H1 (cell line): ENCODE measurements around the gene FGF1. TPM values are rescaled to one million over a fixed set of nuclear protein-coding genes. Genes with fewer than 3 reads are reported as not detected.

ENCODE experiments used
- CTCF ChIA-PET: fragments of 300-600 bp; sonication (Branson Sonifier 250); formaldehyde crosslinking; loops from one replicate; lab custom pipeline; 2021; ENCODE audit not compliant: partially characterized antibody; lab: Charles Lee
- POLR2A ChIA-PET: fragments of 300-600 bp; sonication (Branson Sonifier 250); formaldehyde crosslinking; loops from one replicate; lab custom pipeline; 2021; ENCODE audit warnings: inconsistent platforms; ENCODE audit not compliant: partially characterized antibody; lab: Charles Lee
- DNase-seq, 2 experiments: peaks; one replicate each; pipeline versions ENCODE4 v3.0.0 to v3.0.0-alpha.2; 2010 to 2022; ENCODE audit warnings: low spot score in 2 of 2, low read depth in 1 of 2, mixed read lengths in 1 of 2
- FAIRE-seq: peaks from 2 replicates; lab custom pipeline; 2011; peaks lifted over from hg19 to GRCh38; lab: Jason Lieb, UNC
- H2AFZ ChIP-seq: 2 replicates; pipeline ENCODE4 v1.8.1; 2012; ENCODE audit warnings: low read length, inconsistent platforms
- H2AK5ac ChIP-seq: 2 replicates; pipeline ENCODE4 v1.6.1; 2013; ENCODE audit warnings: low read depth, low read length
- H2BK120ac ChIP-seq: replicated peaks from 2 replicates; pipeline ENCODE3; 2013; ENCODE audit warnings: low read depth, low read length, inconsistent platforms
- H2BK12ac ChIP-seq: 2 replicates; pipeline ENCODE4 v1.6.1; 2013; ENCODE audit warnings: low read depth, low read length
- H2BK15ac ChIP-seq: 2 replicates; pipeline ENCODE4 v1.6.1; 2013; ENCODE audit warnings: low read length
- H2BK20ac ChIP-seq: 2 replicates; pipeline ENCODE4 v1.6.1; 2013; ENCODE audit warnings: low read length
- H2BK5ac ChIP-seq: 2 replicates; pipeline ENCODE4 v1.6.1; 2013; ENCODE audit warnings: low read depth, low read length
- H3K14ac ChIP-seq: 2 replicates; pipeline ENCODE4 v1.6.1; 2013; ENCODE audit warnings: inconsistent platforms; ENCODE audit not compliant: insufficient read length
- H3K18ac ChIP-seq: 2 replicates; pipeline ENCODE4 v1.6.1; 2013; ENCODE audit warnings: low read length; ENCODE audit errors: extremely low read depth
- H3K23ac ChIP-seq: 2 replicates; pipeline ENCODE4 v1.6.1; 2013; ENCODE audit warnings: inconsistent platforms; ENCODE audit not compliant: insufficient read length
- H3K23me2 ChIP-seq: 2 replicates; pipeline ENCODE4 v1.6.1; 2013; ENCODE audit warnings: low read depth, low read length
- H3K27ac ChIP-seq: 2 replicates; pipeline ENCODE4 v1.6.1; 2011; ENCODE audit warnings: low read depth, low read length, inconsistent platforms
- H3K27me3 ChIP-seq, 4 experiments: replicated peaks in 1 of 4; 1 replicate in 1 of 4; 2 replicates in 3 of 4; pipeline versions ENCODE4 v1.6.1 to v1.8.1; 2011 to 2013; ENCODE audit warnings: low read length in 3 of 4, mild to moderate bottlenecking in 3 of 4, inconsistent platforms in 2 of 4, mixed read lengths in 2 of 4, moderate library complexity in 1 of 4; ENCODE audit not compliant: control insufficient read depth in 3 of 4, insufficient read depth in 3 of 4; ENCODE audit errors: extremely low read depth in 1 of 4
- H3K36me3 ChIP-seq, 4 experiments: 2 replicates each; pipeline versions ENCODE4 v1.6.1 to v1.8.1; 2011 to 2013; ENCODE audit warnings: mild to moderate bottlenecking in 4 of 4, low read length in 3 of 4, moderate library complexity in 2 of 4, control low read depth in 1 of 4, inconsistent platforms in 1 of 4; ENCODE audit not compliant: insufficient read depth in 4 of 4, control insufficient read depth in 2 of 4
- H3K4ac ChIP-seq: replicated peaks from 2 replicates; pipeline ENCODE3; 2013; ENCODE audit warnings: low read length, low read depth, mixed read lengths, inconsistent platforms; ENCODE audit not compliant: insufficient read length
- H3K4me1 ChIP-seq, 4 experiments: replicated peaks in 1 of 4; 1 replicate in 1 of 4; 2 replicates in 3 of 4; pipeline versions ENCODE4 v1.6.1 to v1.8.1; 2011 to 2013; ENCODE audit warnings: low read length in 3 of 4, inconsistent platforms in 2 of 4, mixed read lengths in 1 of 4; ENCODE audit not compliant: insufficient read depth in 4 of 4, control insufficient read depth in 3 of 4
- H3K4me2 ChIP-seq, 2 experiments: 2 replicates each; pipeline versions ENCODE4 v1.6.1 to v1.8.1; 2011 to 2013; ENCODE audit warnings: low read depth in 2 of 2, low read length in 2 of 2, control low read depth in 1 of 2, inconsistent platforms in 1 of 2, mild to moderate bottlenecking in 1 of 2; ENCODE audit not compliant: insufficient read depth in 1 of 2
- H3K4me3 ChIP-seq, 4 experiments: fragments of 200-600, 300-600 bp in 1 of 4; sonication (generic), shearing (Covaris generic), sonication (Bioruptor Twin) in 1 of 4; 2 replicates each; pipeline versions ENCODE4 v1.5.1 to v1.8.1; 2011 to 2016; ENCODE audit warnings: low read length in 4 of 4, low read depth in 3 of 4, control low read depth in 2 of 4, inconsistent platforms in 2 of 4, mild to moderate bottlenecking in 2 of 4, mixed read lengths in 1 of 4, moderate library complexity in 1 of 4; ENCODE audit not compliant: insufficient read depth in 2 of 4; ENCODE audit errors: extremely low read depth in 1 of 4
- H3K56ac ChIP-seq: replicated peaks from 2 replicates; pipeline ENCODE3; 2013; ENCODE audit warnings: low read depth, mild to moderate bottlenecking, mixed read lengths, low read length, inconsistent platforms; ENCODE audit not compliant: insufficient read length
- H3K79me1 ChIP-seq: 2 replicates; pipeline ENCODE4 v1.6.1; 2013; ENCODE audit warnings: low read depth, low read length, control low read depth
- H3K79me2 ChIP-seq, 2 experiments: 2 replicates each; pipeline versions ENCODE4 v1.6.1 to v1.8.1; 2012 to 2013; ENCODE audit warnings: low read length in 2 of 2, mild to moderate bottlenecking in 2 of 2, inconsistent platforms in 1 of 2; ENCODE audit not compliant: insufficient read depth in 2 of 2, control insufficient read depth in 1 of 2
- H3K9ac ChIP-seq, 4 experiments: replicated peaks in 1 of 4; 1 replicate in 1 of 4; 2 replicates in 3 of 4; pipeline versions ENCODE4 v1.6.1 to v1.8.1; 2011 to 2013; ENCODE audit warnings: low read depth in 3 of 4, low read length in 3 of 4, control low read depth in 2 of 4, mild to moderate bottlenecking in 2 of 4, moderate library complexity in 2 of 4, inconsistent platforms in 1 of 4; ENCODE audit errors: extremely low read depth in 1 of 4
- H3K9me3 ChIP-seq, 2 experiments: 2 replicates each; pipeline versions ENCODE4 v1.6.1 to v1.8.1; 2012 to 2013; ENCODE audit warnings: mild to moderate bottlenecking in 2 of 2, moderate library complexity in 2 of 2, control low read depth in 1 of 2, inconsistent platforms in 1 of 2, low read depth in 1 of 2, low read length in 1 of 2, mixed read lengths in 1 of 2; ENCODE audit not compliant: insufficient read depth in 2 of 2
- H4K20me1 ChIP-seq, 2 experiments: replicated peaks in 1 of 2; 2 replicates each; pipeline versions ENCODE3 to v1.8.1; 2011 to 2013; ENCODE audit warnings: inconsistent platforms in 2 of 2, low read length in 2 of 2, mild to moderate bottlenecking in 1 of 2; ENCODE audit not compliant: insufficient read depth in 2 of 2, control insufficient read depth in 1 of 2
- H4K5ac ChIP-seq: 2 replicates; pipeline ENCODE4 v1.6.1; 2013; ENCODE audit warnings: low read length, low read depth, mixed read lengths, inconsistent platforms; ENCODE audit not compliant: insufficient read length
- H4K8ac ChIP-seq: 2 replicates; pipeline ENCODE4 v1.8.0; 2013; ENCODE audit warnings: mild to moderate bottlenecking, moderate library complexity, low read length, inconsistent platforms; ENCODE audit not compliant: insufficient read depth; ENCODE audit errors: extremely low read depth
- H4K91ac ChIP-seq: replicated peaks from 2 replicates; pipeline ENCODE3; 2013; ENCODE audit warnings: low read length, mixed read lengths, inconsistent platforms; ENCODE audit not compliant: insufficient read length
- BRCA1 ChIP-seq: IDR thresholded peaks from 2 replicates; pipeline ENCODE4 v1.6.1; 2012; ENCODE audit warnings: low read depth, low read length, improper control_type of control experiment
- CHD1 ChIP-seq: IDR thresholded peaks from 2 replicates; pipeline ENCODE4 v1.6.1; 2012; ENCODE audit warnings: low read depth, low read length, improper control_type of control experiment
- HDAC2 ChIP-seq, 2 experiments: fragments of 300-600 bp in 1 of 2; sonication (generic) in 1 of 2; IDR thresholded peaks; 2 replicates each; pipeline ENCODE4 v1.6.1; 2011 to 2012; ENCODE audit warnings: low read depth in 2 of 2, low read length in 2 of 2, mild to moderate bottlenecking in 2 of 2, moderate library complexity in 2 of 2, borderline replicate concordance in 1 of 2, inconsistent platforms in 1 of 2
- JUN ChIP-seq: IDR thresholded peaks from 2 replicates; pipeline ENCODE4 v1.6.1; 2011; ENCODE audit warnings: low read depth, mild to moderate bottlenecking, improper control_type of control experiment, low read length
- TBP ChIP-seq: IDR thresholded peaks from 2 replicates; pipeline ENCODE4 v1.6.1; 2011; ENCODE audit warnings: low read depth, low read length, improper control_type of control experiment
- WGBS, 2 experiments: shearing (Covaris generic) in 1 of 2; methylation state at CpG; one replicate each; pipeline versions ENCODE4 v1.1.6 to v1.1.7; 2013 to 2015; ENCODE audit warnings: low lambda C conversion rate in 2 of 2, mixed read lengths in 2 of 2, inconsistent platforms in 1 of 2, low coverage in 1 of 2, missing lambda C conversion rate in 1 of 2; ENCODE audit not compliant: insufficient replicate concordance in 2 of 2, insufficient coverage in 1 of 2, insufficient read length in 1 of 2; ENCODE audit errors: extremely low coverage in 1 of 2, missing lambda C conversion rate in 1 of 2; 5-methylcytosine and 5-hydroxymethylcytosine counted together
- long read RNA-seq, 2 experiments: library from RNA in 1 of 2; library from capped mRNA in 1 of 2; stranded (forward); transcript quantifications; one replicate each; pipeline ENCODE4 v2.0.0, GENCODE V29; 2021; ENCODE audit warnings: inconsistent platforms in 1 of 2
- polyA minus RNA-seq, 3 experiments: library from RNA; depleted of rRNA, polyadenylated mRNA; stranded (reverse); fragments of >200 nt; gene quantifications; 1 replicate in 2 of 3; 2 replicates in 1 of 3; pipeline ENCODE4 v1.2.3, GENCODE V29; 2011
- polyA plus RNA-seq, 7 experiments: library from polyadenylated mRNA; depleted of rRNA in 3 of 7; stranded (reverse) in 5 of 7; unstranded in 2 of 7; fragments of >200 nt in 5 of 7; fragments of 200-250 nt in 2 of 7; gene quantifications; 1 replicate in 5 of 7; 2 replicates in 1 of 7; 4 replicates in 1 of 7; pipeline versions ENCODE4 v1.2.1 to v1.2.3, GENCODE V29; 2011 to 2013; ENCODE audit warnings: missing spikeins in 2 of 7, mixed read lengths in 2 of 7
- total RNA-seq: library from RNA; stranded (reverse); fragmentation: NEBNext Ultra II Directional; extraction: Animal tissue kit (Norgen Biotek cat#: 25700); gene quantifications from 2 replicates; pipeline ENCODE4 v1.2.1, GENCODE V29; 2021
- TF ChIP-seq, protein P1 (sequence below), 3 experiments: IDR thresholded peaks; 1 replicate in 2 of 3; 2 replicates in 1 of 3; pipeline versions ENCODE4 v1.5.1 to v1.6.1; 2011; ENCODE audit warnings: low read length in 3 of 3, mild to moderate bottlenecking in 3 of 3, inconsistent platforms in 2 of 3, low read depth in 1 of 3, moderate library complexity in 1 of 3; ENCODE audit not compliant: insufficient read depth in 1 of 3; ENCODE audit errors: control extremely low read depth in 1 of 3

Gene FGF1
- total RNA-seq = 0.11 and 0.50 TPM in 2 replicates
- 0.17 and 0.30 TPM in 2 replicates for polyA plus RNA-seq (2011; rRNA removed)
- polyA plus RNA-seq (2011; cell fraction: cytosol; rRNA removed) = 0.34 TPM
- polyA plus RNA-seq (2011; cell fraction: nucleus; rRNA removed) = 0.30 TPM
- 0.15 to 0.66 TPM (median 0.47 TPM) in 4 replicates for polyA plus RNA-seq (2012, experiment 1 of 2)
- not detected for polyA plus RNA-seq (2012, experiment 2 of 2)
- polyA plus RNA-seq (2013, experiment 1 of 2) = 0.26 TPM
- polyA plus RNA-seq (2013, experiment 2 of 2) = 0.61 TPM
- polyA minus RNA-seq (2011; rRNA and poly(A)+ RNA removed) = 0.16 and 0.78 TPM in 2 replicates
- polyA minus RNA-seq (2011; cell fraction: cytosol; rRNA and poly(A)+ RNA removed) = 0.29 TPM
- 1.7 TPM for polyA minus RNA-seq (2011; cell fraction: nucleus; rRNA and poly(A)+ RNA removed)
- long read RNA-seq, experiment 1, partial matches to known transcripts = 0 of 1 reads
- long read RNA-seq, experiment 1, other reads (novel, unspliced or antisense) = 1 of 1 reads
- long read RNA-seq, experiment 2 = 0 reads

GRCh38 chr5:142685418-142686209 lies at the start of gene FGF1:
FGF1 (minus strand) TSS chr5:142686090; CDS start chr5:142614127, 71,963 bp downstream.
- Histone ChIP-seq H3K79me1 (no peaks in the 10 kb centered on the region), H3K9me3 (no peaks in the 10 kb centered on the region), H3K4ac (peak within 1 kb of the TSS; percentile 66), H3K4me2 (peak within 1 kb of the TSS; percentile 53 to 57), H2BK12ac (peak within 1 kb of the TSS; percentile 76), H4K8ac (no peak within 1 kb of the TSS), H2BK5ac (peak within 1 kb of the TSS; percentile 2), H4K5ac (peak within 1 kb of the TSS; percentile 77), H4K20me1 (no peaks in the 10 kb centered on the region), H3K4me3 (no peak within 1 kb of the TSS), H2BK120ac (peak within 1 kb of the TSS; percentile 95), H3K14ac (no peak within 1 kb of the TSS), H3K79me2 (no peaks in the 10 kb centered on the region), H3K9ac (no peak within 1 kb of the TSS; a peak in 1 of 7 replicates), H3K18ac (peak within 1 kb of the TSS; percentile 42), H3K23ac (no peak within 1 kb of the TSS), H2BK20ac (peak within 1 kb of the TSS; percentile 91), H3K27me3 (no peaks in the 10 kb centered on the region), H3K27ac (peak within 1 kb of the TSS; percentile 37), H3K23me2 (no peaks in the 10 kb centered on the region; the same call in 1 of the 2 replicates), H3K4me1 (peaks cover 3 to 33% (median 23%) of the 10 kb centered on the region in 4 experiments), H2AFZ (no peak within 1 kb of the TSS), H2AK5ac (peak within 1 kb of the TSS; percentile 49; the same call in 1 of the 2 replicates), H4K91ac (peak within 1 kb of the TSS; percentile 77), H3K36me3 (no peaks in the 10 kb centered on the region), H2BK15ac (no peak within 1 kb of the TSS), H3K56ac (no peak within 1 kb of the TSS)
- no peak for FAIRE-seq
- ChIA-PET POLR2A (interaction anchor here (0.5 to 1.4 kb wide), 4 partner anchors 16 to 147 kb away, joined by 3 to 5 read pairs (median 4); partner anchors contain the start of gene ARHGAP26), CTCF (interaction anchor here (0.5 to 29.7 kb wide), 21 partner anchors 8 to 539 kb away, joined by 3 to 605 read pairs (median 3); no protein-coding TSS in a partner anchor)
- WGBS, 2 experiments = 80% methylated on average over 12 of the region's 12 CpGs; no CpG with 5 or more reads in 1 of the 2 experiments
- no peak for DNase-seq
- TF ChIP-seq, protein P1, sequence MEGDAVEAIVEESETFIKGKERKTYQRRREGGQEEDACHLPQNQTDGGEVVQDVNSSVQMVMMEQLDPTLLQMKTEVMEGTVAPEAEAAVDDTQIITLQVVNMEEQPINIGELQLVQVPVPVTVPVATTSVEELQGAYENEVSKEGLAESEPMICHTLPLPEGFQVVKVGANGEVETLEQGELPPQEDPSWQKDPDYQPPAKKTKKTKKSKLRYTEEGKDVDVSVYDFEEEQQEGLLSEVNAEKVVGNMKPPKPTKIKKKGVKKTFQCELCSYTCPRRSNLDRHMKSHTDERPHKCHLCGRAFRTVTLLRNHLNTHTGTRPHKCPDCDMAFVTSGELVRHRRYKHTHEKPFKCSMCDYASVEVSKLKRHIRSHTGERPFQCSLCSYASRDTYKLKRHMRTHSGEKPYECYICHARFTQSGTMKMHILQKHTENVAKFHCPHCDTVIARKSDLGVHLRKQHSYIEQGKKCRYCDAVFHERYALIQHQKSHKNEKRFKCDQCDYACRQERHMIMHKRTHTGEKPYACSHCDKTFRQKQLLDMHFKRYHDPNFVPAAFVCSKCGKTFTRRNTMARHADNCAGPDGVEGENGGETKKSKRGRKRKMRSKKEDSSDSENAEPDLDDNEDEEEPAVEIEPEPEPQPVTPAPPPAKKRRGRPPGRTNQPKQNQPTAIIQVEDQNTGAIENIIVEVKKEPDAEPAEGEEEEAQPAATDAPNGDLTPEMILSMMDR (IDR thresholded peaks at IDR 0.05; ENCODE audit: control extremely low read depth in 1 of 3, insufficient read depth in 1 of 3, low read depth in 1 of 3, low read length in 3 of 3) = no peak
- TF ChIP-seq CHD1 = no peak
- TF ChIP-seq HDAC2 (IDR thresholded peaks at IDR 0.05; ENCODE audit: borderline replicate concordance in 1 of 2, low read depth in 2 of 2, low read length in 2 of 2) = no peak
- TF ChIP-seq JUN = no peak
- no peak for TF ChIP-seq BRCA1
- TF ChIP-seq TBP = no peak
